ENCODE data around the gene HIVEP3.

GRCh38 chr1:41573785-41574713 lies 344.7 kb downstream of the HIVEP3 start:
- peak; percentile 71 to 94 (median 89) for TF ChIP-seq CTCF (IDR thresholded peaks at IDR 0.05)
- TF ChIP-seq POLR2A (IDR thresholded peaks at IDR 0.05) = no peak

All from body of pancreas (tissue), 4 donors.